Esophagus (tissue), 2 donors: Measurements from ENCODE around the gene RFPL1. TPM values are rescaled to one million over a fixed set of nuclear protein-coding genes. Genes with fewer than 3 reads are reported as not detected.
"Not testable (repeated sequence)": the region's sequence is repeated elsewhere in the genome, so short reads cannot be mapped to it uniquely, and the experiment has no call there.

ENCODE experiments used
- H3K27ac ChIP-seq, 2 donors: one replicate each; pipeline ENCODE4 v1.5.1; 2013; ENCODE audit warnings: low read depth in 2 of 2, mild to moderate bottlenecking in 2 of 2, inconsistent platforms in 1 of 2, low read length in 1 of 2, moderate library complexity in 1 of 2
- H3K27me3 ChIP-seq, 2 donors: one replicate each; pipeline ENCODE4 v1.6.1; 2013; ENCODE audit warnings: low read length in 2 of 2, control low read depth in 1 of 2, mild to moderate bottlenecking in 1 of 2; ENCODE audit not compliant: insufficient read depth in 2 of 2, control insufficient read depth in 1 of 2
- H3K36me3 ChIP-seq, 2 donors: one replicate each; pipeline ENCODE4 v1.6.1; 2013; ENCODE audit warnings: low read length in 1 of 2; ENCODE audit not compliant: control insufficient read depth in 2 of 2, insufficient read depth in 2 of 2
- H3K4me1 ChIP-seq, 2 donors: one replicate each; pipeline ENCODE4 v1.6.1; 2013; ENCODE audit warnings: low read length in 1 of 2; ENCODE audit not compliant: control insufficient read depth in 2 of 2, insufficient read depth in 2 of 2
- H3K4me3 ChIP-seq, 2 donors: one replicate each; pipeline ENCODE4 v1.5.1; 2013; ENCODE audit warnings: low read length in 2 of 2, mild to moderate bottlenecking in 2 of 2, low read depth in 1 of 2, moderate library complexity in 1 of 2
- H3K9me3 ChIP-seq, 2 donors: one replicate each; pipeline ENCODE4 v1.6.1; 2013; ENCODE audit warnings: mild to moderate bottlenecking in 2 of 2, low read depth in 1 of 2, low read length in 1 of 2, moderate library complexity in 1 of 2; ENCODE audit not compliant: control insufficient read depth in 2 of 2, insufficient read depth in 1 of 2
- WGBS, 2 donors: extraction: QIAGEN DNeasy Blood & Tissue Kit; methylation state at CpG; one replicate each; pipeline ENCODE4 v1.1.7; 2013; 5-methylcytosine and 5-hydroxymethylcytosine counted together
- polyA plus RNA-seq, 2 donors: library from polyadenylated mRNA; stranded (reverse); fragments of 200-250 nt; gene quantifications; one replicate each; pipeline ENCODE4 v1.2.3, GENCODE V29; 2013
- donor health status: healthy with polysubstance abuse.
- donor health status: Bipolar disorder and iron deficiency.

The RFPL1 gene
- polyA plus RNA-seq, 2 donors = 0.04 TPM; not detected in 1

DNA sequence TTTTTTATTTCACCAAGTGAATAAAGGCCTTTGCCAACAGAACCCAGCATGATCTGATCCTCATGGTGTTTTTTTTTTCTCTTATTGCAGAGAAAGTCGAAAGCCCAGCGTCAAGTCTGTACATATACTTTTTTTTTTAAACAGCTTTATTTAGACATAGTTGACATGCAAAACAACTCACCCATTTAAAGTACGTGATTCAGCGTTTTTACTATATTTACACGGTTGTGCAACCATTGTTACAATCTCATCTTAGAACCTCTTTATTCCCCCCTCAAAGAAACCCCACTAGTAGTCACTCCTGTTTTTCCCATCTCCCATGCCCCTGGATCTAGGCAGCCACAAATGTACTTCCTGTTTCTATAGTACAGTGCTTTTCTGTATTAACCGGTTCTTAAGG, 29.4 kb upstream of the RFPL1 start:
- Histone ChIP-seq H3K9me3 (no peaks in the 10 kb centered on the region), H3K27me3 (no peaks in the 10 kb centered on the region), H3K4me1 (no peaks in the 10 kb centered on the region), H3K4me3 (no peak overlapping the region), H3K27ac (no peak overlapping the region), H3K36me3 (no peaks in the 10 kb centered on the region)
- 47 to 61% methylated on average over 6 of the region's 6 CpGs for WGBS, 2 donors

DNA sequence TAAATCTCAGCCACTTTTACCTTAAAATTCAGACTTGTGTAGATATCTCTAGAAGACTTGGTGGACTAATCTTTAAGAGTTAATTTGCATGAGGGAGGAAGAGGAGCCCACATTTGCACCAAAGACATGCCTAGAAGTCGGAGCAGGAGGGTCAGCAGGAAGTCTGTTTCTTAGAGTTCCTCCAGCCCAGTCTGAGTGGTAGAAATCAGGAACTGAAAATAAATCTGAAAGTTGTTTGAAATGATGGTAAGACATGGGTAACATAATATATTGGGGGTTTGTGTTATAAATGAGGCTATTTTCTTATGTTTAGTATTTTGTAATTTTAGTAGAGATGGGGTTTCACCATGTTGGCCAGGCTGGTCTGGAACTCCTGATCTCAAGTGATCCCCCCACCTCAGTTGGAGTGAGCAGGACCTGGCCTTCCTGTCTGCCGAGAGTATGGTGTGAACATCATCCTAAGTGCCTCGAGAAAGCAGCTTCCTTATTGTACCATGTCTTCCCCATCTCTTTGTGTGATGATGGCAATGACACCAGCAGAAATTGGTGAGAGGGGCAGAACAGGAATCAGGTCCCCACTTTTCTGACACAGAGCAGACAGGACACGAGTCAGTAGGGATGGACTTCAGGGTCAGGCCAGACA, 26.7 kb upstream of the RFPL1 start:
- H3K4me1 ChIP-seq, H3K36me3 ChIP-seq, H3K27me3 ChIP-seq, H3K27ac ChIP-seq, H3K4me3 ChIP-seq, H3K9me3 ChIP-seq: not testable (repeated sequence)
- WGBS, 2 donors = 74 to 77% methylated on average over 4 of the region's 4 CpGs

DNA sequence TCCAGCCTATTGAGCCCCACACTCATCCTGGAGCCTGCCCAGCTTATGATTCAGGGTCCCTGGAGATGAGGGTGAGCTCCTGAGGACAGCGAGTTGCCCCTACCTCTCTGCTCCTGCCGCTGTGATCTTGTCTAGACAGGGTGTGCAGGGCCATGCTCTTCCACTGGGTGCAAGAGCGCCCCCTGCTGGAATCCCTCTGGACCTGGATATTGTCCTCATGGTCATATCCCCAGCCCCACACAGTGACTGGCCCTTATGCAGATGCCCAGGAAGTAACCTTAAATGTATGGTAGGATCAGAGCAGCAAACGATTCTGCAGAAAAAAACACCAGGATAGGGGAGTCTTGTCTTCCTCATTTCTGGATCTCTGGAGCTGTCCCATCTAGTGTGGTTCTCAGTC, 25.6 kb upstream of the RFPL1 start:
- not testable (repeated sequence) for H3K27ac ChIP-seq, H3K27me3 ChIP-seq, H3K9me3 ChIP-seq, H3K4me1 ChIP-seq, H3K4me3 ChIP-seq, H3K36me3 ChIP-seq
- WGBS, 2 donors = 34 to 50% methylated on average over 4 of the region's 4 CpGs

DNA sequence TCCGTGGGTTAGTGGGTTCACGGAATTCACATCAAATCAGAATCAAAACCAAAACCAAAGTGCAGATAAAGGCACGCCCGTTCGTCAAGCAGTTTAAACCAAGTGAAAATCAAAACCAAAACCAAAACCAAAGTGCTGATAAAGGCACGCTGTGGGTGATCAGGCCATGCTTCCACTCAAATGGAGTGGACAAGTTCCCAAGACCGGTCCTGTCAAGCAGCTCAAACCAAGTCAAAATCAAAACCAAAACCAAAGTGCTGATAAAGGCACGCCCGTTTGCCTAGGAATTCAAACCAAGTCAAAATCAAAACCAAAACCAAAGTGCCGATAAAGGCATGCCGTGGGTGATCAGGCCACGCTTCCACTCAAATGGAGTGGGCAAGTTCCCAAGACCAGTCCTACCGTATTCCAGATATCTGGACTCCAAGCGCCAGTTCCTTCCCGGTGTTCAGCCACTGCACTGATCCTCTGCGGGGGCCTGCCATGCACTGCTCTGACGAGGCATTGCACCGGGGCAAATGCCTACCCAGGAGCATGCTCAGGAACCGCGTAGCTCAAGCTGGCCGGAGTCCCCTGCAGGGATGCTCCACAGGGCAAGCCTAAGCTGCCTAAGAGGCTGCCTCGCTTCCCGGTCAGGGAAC, 23.3 kb upstream of the RFPL1 start:
- not testable (repeated sequence) for H3K36me3 ChIP-seq, H3K9me3 ChIP-seq, H3K4me1 ChIP-seq, H3K27me3 ChIP-seq
- peak overlapping the region; percentile 60 to 67 for H3K27ac ChIP-seq
- WGBS, 2 donors = 33 to 41% methylated on average over 23 of the region's 23 CpGs
- peak overlapping the region; percentile 46 to 52 for H3K4me3 ChIP-seq

DNA sequence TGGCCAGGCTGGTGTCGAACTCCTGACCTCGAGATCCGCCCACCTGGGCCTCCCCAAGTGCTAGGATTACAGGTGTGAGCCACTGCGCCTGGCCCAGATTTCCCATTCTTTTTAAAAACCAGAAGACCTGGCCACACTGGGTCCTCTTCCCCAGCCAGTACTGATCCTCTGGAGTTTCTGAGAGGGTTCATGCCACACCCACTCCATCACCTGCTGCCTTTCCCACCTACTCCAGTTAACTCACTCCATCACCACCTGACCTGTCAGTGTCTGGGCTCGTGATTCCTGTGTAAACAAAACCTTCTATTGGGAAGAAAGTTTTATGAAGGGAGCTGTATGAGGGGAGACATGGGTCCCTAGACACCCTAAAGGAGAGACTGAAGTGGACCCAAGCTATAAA, 19.7 kb upstream of the RFPL1 start:
- not testable (repeated sequence) for H3K27ac ChIP-seq, H3K36me3 ChIP-seq, H3K4me3 ChIP-seq, H3K27me3 ChIP-seq, H3K4me1 ChIP-seq, H3K9me3 ChIP-seq
- WGBS, 2 donors = 61 to 66% methylated on average over 5 of the region's 5 CpGs

DNA sequence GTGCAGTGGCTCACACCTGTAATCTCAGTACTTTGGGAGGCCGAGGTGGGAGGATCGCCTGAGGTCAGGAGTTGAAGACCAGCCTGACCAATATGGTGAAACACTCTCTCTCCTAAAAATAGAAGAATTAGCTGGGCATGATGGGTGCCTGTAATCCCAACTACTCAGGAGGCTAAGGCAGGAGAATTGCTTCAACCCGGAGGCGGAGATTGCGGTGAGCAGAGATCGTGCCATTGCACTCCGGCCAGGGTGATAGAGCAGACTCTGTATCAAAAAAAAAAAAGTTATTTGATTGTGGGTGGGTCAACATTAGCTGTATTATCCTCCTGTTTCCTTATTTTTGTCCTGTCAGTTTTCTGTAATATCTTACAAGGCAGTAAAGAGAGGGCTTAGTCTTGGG, 11.9 kb upstream of the RFPL1 start:
- 92 to 93% methylated on average over 7 of the region's 7 CpGs for WGBS, 2 donors
- Histone ChIP-seq H3K4me3 (no peak overlapping the region), H3K36me3 (no peaks in the 10 kb centered on the region), H3K27ac (no peak overlapping the region), H3K27me3 (peaks cover 0 to 5% of the 10 kb centered on the region in 2 donors), H3K4me1 (no peaks in the 10 kb centered on the region), H3K9me3 (no peaks in the 10 kb centered on the region)

DNA sequence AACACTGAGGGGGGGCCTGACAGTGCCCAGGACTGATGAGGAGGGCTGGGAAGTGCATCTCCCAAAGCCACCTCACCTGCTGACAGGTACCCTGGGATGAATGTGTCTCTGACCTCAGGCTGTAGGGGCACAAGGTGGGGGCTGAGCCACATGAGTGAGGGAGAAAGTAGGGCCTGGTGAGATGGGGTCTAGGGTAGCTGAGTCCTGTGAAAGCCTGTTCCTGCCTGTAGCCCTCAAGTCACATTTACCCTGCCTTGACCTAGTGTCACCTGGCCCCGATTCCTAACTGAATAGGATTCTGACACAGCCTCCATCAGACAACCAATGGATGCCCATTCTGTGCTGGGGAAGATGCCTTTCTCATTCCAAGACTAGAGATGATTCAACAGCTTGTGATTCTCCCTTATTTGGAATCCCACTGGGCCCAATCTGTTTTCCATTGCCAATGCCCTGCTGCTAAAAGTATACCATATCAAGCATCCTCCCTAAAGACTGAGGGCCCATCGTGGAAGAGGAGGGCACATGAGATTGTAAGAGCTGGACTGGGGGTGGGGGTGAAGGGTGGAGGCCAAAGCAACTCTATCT, 11.1 kb upstream of the RFPL1 start:
- H3K9me3 ChIP-seq = no peaks in the 10 kb centered on the region
- WGBS, 2 donors = 77 to 86% methylated on average over 2 of the region's 2 CpGs
- H3K4me1 ChIP-seq = no peaks in the 10 kb centered on the region
- no peak overlapping the region for H3K27ac ChIP-seq
- no peaks in the 10 kb centered on the region for H3K36me3 ChIP-seq
- H3K27me3 ChIP-seq = peaks cover 0 to 5% of the 10 kb centered on the region in 2 donors
- H3K4me3 ChIP-seq = no peak overlapping the region

DNA sequence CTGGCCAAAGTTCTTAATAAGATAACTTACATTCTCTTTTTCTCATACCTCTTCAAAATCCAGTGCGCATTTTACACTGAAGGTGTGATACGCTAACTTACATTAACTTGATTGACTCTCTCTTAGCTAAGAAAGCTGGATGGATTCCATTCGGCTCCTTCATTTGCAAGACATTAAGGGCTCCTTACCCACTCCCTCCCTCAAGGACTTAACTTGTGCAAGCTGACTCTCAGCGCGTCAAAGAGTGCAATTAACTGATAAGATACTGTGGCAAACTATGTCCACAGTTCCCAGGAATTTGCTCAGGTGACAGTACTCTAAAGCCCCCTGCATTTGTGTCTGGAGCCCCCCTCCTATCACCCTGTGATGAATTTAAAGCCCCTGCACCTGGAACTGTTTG, 6.4 kb upstream of the RFPL1 start:
- Histone ChIP-seq H3K4me3 (no peak overlapping the region), H3K27me3 (peaks cover 0 to 5% of the 10 kb centered on the region in 2 donors), H3K36me3 (no peaks in the 10 kb centered on the region), H3K9me3 (no peaks in the 10 kb centered on the region), H3K27ac (no peak overlapping the region), H3K4me1 (no peaks in the 10 kb centered on the region)
- WGBS, 2 donors = 42 to 58% methylated on average over 5 of the region's 5 CpGs

DNA sequence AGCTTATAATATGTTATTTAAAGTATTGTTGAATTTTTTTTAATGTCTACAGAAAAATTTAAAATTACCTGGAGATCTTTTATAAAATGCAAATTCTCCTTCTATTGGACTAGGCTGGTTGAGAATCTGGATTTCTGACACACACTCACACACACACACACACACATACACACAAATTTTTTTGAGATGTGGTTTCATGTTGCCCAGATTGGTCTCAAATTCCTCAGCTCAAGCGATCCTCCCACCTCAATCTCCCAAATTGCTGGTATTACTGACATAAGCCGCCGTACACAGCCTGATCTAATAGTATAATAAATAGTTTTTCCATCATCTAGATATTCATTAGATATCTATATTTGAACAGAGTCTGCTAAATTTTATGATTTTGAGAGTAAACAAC, 4.5 kb upstream of the RFPL1 start:
- Histone ChIP-seq H3K27me3 (peaks cover 0 to 5% of the 10 kb centered on the region in 2 donors), H3K4me3 (no peak overlapping the region), H3K4me1 (no peaks in the 10 kb centered on the region), H3K9me3 (no peaks in the 10 kb centered on the region), H3K36me3 (no peaks in the 10 kb centered on the region), H3K27ac (no peak overlapping the region)
- 94 to 95% methylated on average over 3 of the region's 3 CpGs for WGBS, 2 donors

DNA sequence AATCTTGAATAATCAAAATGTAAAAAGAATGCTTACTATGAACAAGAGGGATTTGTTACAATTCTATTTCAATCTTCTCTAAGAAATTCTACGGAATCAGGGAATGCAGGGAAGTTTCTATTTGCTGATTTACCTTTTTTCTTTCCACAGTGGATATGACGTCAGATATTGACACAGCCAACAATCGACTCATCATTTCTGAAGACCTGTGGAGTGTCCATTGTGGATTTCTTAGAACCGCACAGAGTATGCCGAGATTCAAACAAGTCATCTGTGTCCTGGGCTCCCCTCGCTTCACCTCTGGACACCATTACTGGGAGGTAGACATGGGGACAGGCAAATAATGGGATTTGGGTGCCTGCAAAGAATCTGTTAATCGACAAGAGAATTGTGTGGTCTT, 4.1 kb upstream of the RFPL1 start:
- no peaks in the 10 kb centered on the region for H3K4me1 ChIP-seq
- H3K27me3 ChIP-seq = peaks cover 0 to 5% of the 10 kb centered on the region in 2 donors
- 76 to 77% methylated on average over 7 of the region's 7 CpGs for WGBS, 2 donors

More for the DNA sequence above, 4.1 kb upstream of the RFPL1 start:
- Histone ChIP-seq H3K9me3 (no peaks in the 10 kb centered on the region), H3K27ac (no peak overlapping the region), H3K36me3 (no peaks in the 10 kb centered on the region), H3K4me3 (no peak overlapping the region)
